Astrocyte (in vitro differentiated cells and primary cell): ENCODE data around the gene ATG16L1. TPM values are rescaled to one million over a fixed set of nuclear protein-coding genes. Genes with fewer than 3 reads are reported as not detected.

Experiments
- DNase-seq: peaks from one replicate; pipeline ENCODE4 v3.0.0-alpha.2; 2010; ENCODE audit warnings: low read depth
- FAIRE-seq: peaks from 2 replicates; lab custom pipeline; 2011; peaks lifted over from hg19 to GRCh38; lab: Jason Lieb, UNC
- H2AFZ ChIP-seq: 2 replicates; pipeline ENCODE4 v1.6.0; 2012; ENCODE audit warnings: low read depth, low read length, inconsistent platforms
- H3K27ac ChIP-seq: 2 replicates; pipeline ENCODE4 v1.5.1; 2011; ENCODE audit warnings: low read depth, low read length, inconsistent platforms
- H3K27me3 ChIP-seq: 2 replicates; pipeline ENCODE4 v1.6.0; 2011; ENCODE audit warnings: low read length, inconsistent platforms; ENCODE audit not compliant: insufficient read depth
- H3K36me3 ChIP-seq: 2 replicates; pipeline ENCODE4 v1.5.1; 2011; ENCODE audit warnings: low read length, inconsistent platforms; ENCODE audit not compliant: insufficient read depth
- H3K4me1 ChIP-seq: 2 replicates; pipeline ENCODE4 v1.5.1; 2011; ENCODE audit warnings: low read length, inconsistent platforms; ENCODE audit not compliant: insufficient read depth
- H3K4me2 ChIP-seq: 2 replicates; pipeline ENCODE4 v1.6.0; 2012; ENCODE audit warnings: low read length, inconsistent platforms
- H3K4me3 ChIP-seq: 2 replicates; pipeline ENCODE4 v1.5.1; 2011; ENCODE audit warnings: low read depth, mild to moderate bottlenecking, low read length, inconsistent platforms; ENCODE audit not compliant: insufficient read depth
- H3K79me2 ChIP-seq: 2 replicates; pipeline ENCODE4 v1.6.0; 2012; ENCODE audit warnings: mild to moderate bottlenecking, low read length, inconsistent platforms; ENCODE audit not compliant: insufficient read depth
- H3K9ac ChIP-seq: 2 replicates; pipeline ENCODE4 v1.6.0; 2012; ENCODE audit warnings: mild to moderate bottlenecking, low read length, inconsistent platforms
- H3K9me3 ChIP-seq: 2 replicates; pipeline ENCODE4 v1.5.1; 2012; ENCODE audit warnings: low read depth, mild to moderate bottlenecking, low read length, inconsistent platforms; ENCODE audit not compliant: insufficient read depth
- H4K20me1 ChIP-seq: 2 replicates; pipeline ENCODE4 v1.6.0; 2012; ENCODE audit warnings: low read length, inconsistent platforms; ENCODE audit not compliant: insufficient read depth
- H3K27ac Mint-ChIP-seq: one replicate; pipeline ENCODE4 v1.8.0; 2021; ENCODE audit warnings: mild to moderate bottlenecking, mixed read lengths; ENCODE audit not compliant: unreplicated experiment
- H3K27me3 Mint-ChIP-seq: one replicate; pipeline ENCODE4 v1.8.0; 2021; ENCODE audit warnings: low read depth, mixed read lengths; ENCODE audit not compliant: unreplicated experiment
- H3K36me3 Mint-ChIP-seq: one replicate; pipeline ENCODE4 v1.8.0; 2021; ENCODE audit warnings: low read depth, mixed read lengths; ENCODE audit not compliant: unreplicated experiment
- H3K4me1 Mint-ChIP-seq: one replicate; pipeline ENCODE4 v1.8.0; 2021; ENCODE audit warnings: low read depth, mixed read lengths; ENCODE audit not compliant: unreplicated experiment
- H3K4me3 Mint-ChIP-seq: one replicate; pipeline ENCODE4 v1.8.0; 2021; ENCODE audit warnings: mild to moderate bottlenecking, moderate library complexity, mixed read lengths; ENCODE audit not compliant: unreplicated experiment
- H3K9me3 Mint-ChIP-seq: one replicate; pipeline ENCODE4 v1.8.0; 2021; ENCODE audit warnings: mild to moderate bottlenecking, mixed read lengths; ENCODE audit not compliant: unreplicated experiment
- EZH2 ChIP-seq: IDR thresholded peaks from 2 replicates; pipeline ENCODE4 v1.6.1; 2012; ENCODE audit warnings: mild to moderate bottlenecking, low read length, inconsistent platforms; ENCODE audit not compliant: insufficient read depth
- total RNA-seq: library from RNA; stranded (reverse); gene quantifications from 2 replicates; pipeline ENCODE4 v1.2.1, GENCODE V29; 2021
- TF ChIP-seq, protein P1 (sequence below): IDR thresholded peaks from 2 replicates; pipeline ENCODE4 v1.5.1; 2011; ENCODE audit warnings: low read depth, mild to moderate bottlenecking, inconsistent platforms, low read length, moderate library complexity; ENCODE audit not compliant: insufficient read depth

Gene ATG16L1
- total RNA-seq, 1 donor from 2014 or later = 31.6 TPM

DNA sequence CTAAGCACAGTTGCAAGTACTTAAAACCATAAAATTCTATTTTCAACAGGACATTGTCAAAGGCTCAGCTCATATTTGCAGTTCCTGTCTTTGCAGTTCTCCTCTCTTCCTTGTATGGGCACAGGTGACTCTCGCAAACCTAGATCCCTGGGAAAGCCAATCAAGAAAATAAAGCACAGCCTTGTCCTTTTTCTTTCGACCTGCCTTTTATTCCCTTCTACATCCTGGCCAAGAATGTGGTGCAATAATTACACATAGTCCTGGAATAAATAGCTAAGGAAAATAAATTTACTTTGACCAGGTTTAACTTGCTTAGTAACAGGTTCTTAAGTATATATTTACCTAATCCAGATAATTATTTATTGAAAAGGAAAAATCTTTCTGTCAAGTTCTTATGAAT is 20.2 kb downstream of the ATG16L1 start:
- no peaks in the 10 kb centered on the region for H3K9me3 ChIP-seq
- Mint-ChIP-seq H3K36me3 (peaks cover 20% of the 10 kb centered on the region), H3K4me3 (no peak overlapping the region), H3K4me1 (no peaks in the 10 kb centered on the region), H3K27ac (no peak overlapping the region), H3K27me3 (no peaks in the 10 kb centered on the region), H3K9me3 (no peaks in the 10 kb centered on the region)
- H3K27me3 ChIP-seq = no peaks in the 10 kb centered on the region
- no peak for DNase-seq
- no peak for FAIRE-seq
- H3K4me2 ChIP-seq = no peak overlapping the region
- H3K9ac ChIP-seq = no peak overlapping the region
- peaks cover 3% of the 10 kb centered on the region for H3K79me2 ChIP-seq
- H3K4me1 ChIP-seq = no peaks in the 10 kb centered on the region
- H3K27ac ChIP-seq = no peak overlapping the region
- H3K4me3 ChIP-seq = no peak overlapping the region
- peaks cover 28% of the 10 kb centered on the region for H4K20me1 ChIP-seq
- TF ChIP-seq, protein P1, sequence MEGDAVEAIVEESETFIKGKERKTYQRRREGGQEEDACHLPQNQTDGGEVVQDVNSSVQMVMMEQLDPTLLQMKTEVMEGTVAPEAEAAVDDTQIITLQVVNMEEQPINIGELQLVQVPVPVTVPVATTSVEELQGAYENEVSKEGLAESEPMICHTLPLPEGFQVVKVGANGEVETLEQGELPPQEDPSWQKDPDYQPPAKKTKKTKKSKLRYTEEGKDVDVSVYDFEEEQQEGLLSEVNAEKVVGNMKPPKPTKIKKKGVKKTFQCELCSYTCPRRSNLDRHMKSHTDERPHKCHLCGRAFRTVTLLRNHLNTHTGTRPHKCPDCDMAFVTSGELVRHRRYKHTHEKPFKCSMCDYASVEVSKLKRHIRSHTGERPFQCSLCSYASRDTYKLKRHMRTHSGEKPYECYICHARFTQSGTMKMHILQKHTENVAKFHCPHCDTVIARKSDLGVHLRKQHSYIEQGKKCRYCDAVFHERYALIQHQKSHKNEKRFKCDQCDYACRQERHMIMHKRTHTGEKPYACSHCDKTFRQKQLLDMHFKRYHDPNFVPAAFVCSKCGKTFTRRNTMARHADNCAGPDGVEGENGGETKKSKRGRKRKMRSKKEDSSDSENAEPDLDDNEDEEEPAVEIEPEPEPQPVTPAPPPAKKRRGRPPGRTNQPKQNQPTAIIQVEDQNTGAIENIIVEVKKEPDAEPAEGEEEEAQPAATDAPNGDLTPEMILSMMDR = no peak
- no peak for TF ChIP-seq EZH2
- H2AFZ ChIP-seq = no peak overlapping the region
- H3K36me3 ChIP-seq = peaks cover 49% of the 10 kb centered on the region

DNA sequence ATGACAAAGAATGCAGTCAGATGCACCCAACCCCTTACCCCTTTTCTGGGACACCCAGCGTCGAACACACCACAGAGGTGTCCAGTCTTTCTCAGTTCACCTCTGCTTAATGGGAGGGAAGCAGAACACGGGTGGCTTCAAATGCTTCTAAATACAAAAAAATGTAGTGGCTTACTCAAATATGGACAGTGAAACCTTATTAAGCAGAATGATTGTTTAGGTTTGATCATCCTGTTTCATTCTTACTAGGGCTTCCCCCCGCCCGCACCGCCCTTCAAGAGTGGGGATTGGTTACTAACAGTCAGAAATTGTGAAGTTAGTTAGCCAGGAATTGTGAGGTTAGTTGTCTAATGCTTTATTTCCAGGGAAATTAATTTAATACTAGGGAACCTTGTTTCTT is 21.6 kb downstream of the ATG16L1 start:
- H3K27ac ChIP-seq = no peak overlapping the region
- no peak for FAIRE-seq

DNA sequence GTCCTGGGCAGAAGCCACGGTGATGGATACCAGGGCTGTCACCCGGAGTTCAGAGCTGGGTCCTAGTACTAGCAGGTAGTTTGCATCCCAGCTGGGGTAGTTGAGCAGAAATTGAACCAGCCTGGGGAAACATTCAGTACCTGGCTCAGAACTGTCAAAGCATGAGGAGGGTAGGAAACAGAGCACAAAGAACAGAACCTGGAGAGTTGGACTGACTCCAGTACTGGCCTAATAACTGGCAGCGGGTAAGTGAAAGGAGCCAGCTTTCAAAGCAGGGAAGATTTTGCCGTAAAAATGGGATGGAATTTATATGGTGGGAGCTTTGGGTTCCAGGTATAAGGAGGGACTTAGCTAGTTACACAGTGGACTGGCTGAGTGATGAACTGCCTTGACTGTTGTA is 23.8 kb downstream of the ATG16L1 start:
- no peak overlapping the region for H3K9ac ChIP-seq
- Mint-ChIP-seq H3K4me3 (no peak overlapping the region), H3K4me1 (peaks cover 3% of the 10 kb centered on the region), H3K36me3 (peaks cover 13% of the 10 kb centered on the region), H3K27ac (no peak overlapping the region), H3K9me3 (no peaks in the 10 kb centered on the region), H3K27me3 (no peaks in the 10 kb centered on the region)
- TF ChIP-seq, protein P1 = no peak
- no peak for TF ChIP-seq EZH2
- H3K9me3 ChIP-seq = no peaks in the 10 kb centered on the region
- no peak for FAIRE-seq
- H3K4me2 ChIP-seq = no peak overlapping the region
- H3K79me2 ChIP-seq = no peaks in the 10 kb centered on the region
- no peak overlapping the region for H3K4me3 ChIP-seq
- peaks cover 10% of the 10 kb centered on the region for H4K20me1 ChIP-seq
- no peaks in the 10 kb centered on the region for H3K27me3 ChIP-seq
- no peak overlapping the region for H2AFZ ChIP-seq
- H3K4me1 ChIP-seq = no peaks in the 10 kb centered on the region
- H3K27ac ChIP-seq = no peak overlapping the region
- no peak for DNase-seq
- H3K36me3 ChIP-seq = peaks cover 70% of the 10 kb centered on the region

More for the DNA sequence above, 21.6 kb downstream of the ATG16L1 start:
- Mint-ChIP-seq H3K27ac (no peak overlapping the region), H3K27me3 (no peaks in the 10 kb centered on the region), H3K4me1 (no peaks in the 10 kb centered on the region), H3K4me3 (no peak overlapping the region), H3K36me3 (peaks cover 15% of the 10 kb centered on the region), H3K9me3 (no peaks in the 10 kb centered on the region)
- Histone ChIP-seq H3K4me2 (no peak overlapping the region), H4K20me1 (peaks cover 21% of the 10 kb centered on the region), H3K9me3 (no peaks in the 10 kb centered on the region), H3K79me2 (no peaks in the 10 kb centered on the region), H3K27me3 (no peaks in the 10 kb centered on the region), H3K36me3 (peaks cover 56% of the 10 kb centered on the region), H2AFZ (no peak overlapping the region), H3K4me1 (no peaks in the 10 kb centered on the region), H3K9ac (no peak overlapping the region), H3K4me3 (no peak overlapping the region)
- TF ChIP-seq, protein P1 = no peak
- TF ChIP-seq EZH2 = no peak
- no peak for DNase-seq
